ENCODE data around the gene CXCL8. TPM values are rescaled to one million over a fixed set of nuclear protein-coding genes. Genes with fewer than 3 reads are reported as not detected.
"Not testable (repeated sequence)": the region's sequence is repeated elsewhere in the genome, so short reads cannot be mapped to it uniquely, and the experiment has no call there.

CXCL8 gene
- polyA plus RNA-seq (2013, experiment 1 of 2): not detected
- polyA plus RNA-seq (2013, experiment 2 of 2): not detected

DNA sequence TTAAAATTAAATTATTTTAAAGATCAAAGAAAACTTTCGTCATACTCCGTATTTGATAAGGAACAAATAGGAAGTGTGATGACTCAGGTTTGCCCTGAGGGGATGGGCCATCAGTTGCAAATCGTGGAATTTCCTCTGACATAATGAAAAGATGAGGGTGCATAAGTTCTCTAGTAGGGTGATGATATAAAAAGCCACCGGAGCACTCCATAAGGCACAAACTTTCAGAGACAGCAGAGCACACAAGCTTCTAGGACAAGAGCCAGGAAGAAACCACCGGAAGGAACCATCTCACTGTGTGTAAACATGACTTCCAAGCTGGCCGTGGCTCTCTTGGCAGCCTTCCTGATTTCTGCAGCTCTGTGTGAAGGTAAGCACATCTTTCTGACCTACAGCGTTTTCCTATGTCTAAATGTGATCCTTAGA lies at the start of gene CXCL8:
CXCL8 (plus strand) TSS at position 217 of the 426 bp plus-strand sequence; CDS start at position 307, 90 bp downstream.
- 88 to 89% methylated on average over 2 to 5 of the region's 7 CpGs for WGBS, 2 experiments (ENCODE audit: insufficient coverage in 2 of 2)
- Histone ChIP-seq H3K27ac (ENCODE audit: low read depth, low read length, severe bottlenecking) (no peak within 1 kb of the TSS), H3K4me1 (ENCODE audit: control insufficient read depth, insufficient read depth, low read length, poor library complexity, severe bottlenecking) (no peaks in the 10 kb centered on the region), H3K9me3 (ENCODE audit: control insufficient read depth, low read length) (no peaks in the 10 kb centered on the region), H3K36me3 (ENCODE audit: control insufficient read depth, insufficient read depth, low read length) (no peaks in the 10 kb centered on the region), H3K4me3 (ENCODE audit: extremely low read depth, insufficient read depth, low read length, poor library complexity, severe bottlenecking) (no peak within 1 kb of the TSS)

DNA sequence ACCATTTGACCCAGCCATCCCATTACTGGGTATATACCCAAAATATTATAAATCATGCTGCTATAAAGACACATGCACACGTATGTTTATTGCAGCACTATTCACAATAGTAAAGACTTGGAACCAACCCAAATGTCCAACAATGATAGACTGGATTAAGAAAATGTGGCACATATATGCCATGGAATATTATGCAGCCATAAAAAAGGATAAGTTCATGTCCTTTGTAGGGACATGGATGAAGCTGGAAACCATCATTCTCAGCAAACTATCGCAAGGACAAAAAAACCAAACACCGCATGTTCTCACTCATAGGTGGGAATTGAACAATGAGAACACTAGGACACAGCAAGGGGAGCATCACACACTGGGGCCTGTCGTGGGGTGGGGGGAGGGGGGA lies 49.2 kb upstream of the CXCL8 start:
- H3K9me3 ChIP-seq (ENCODE audit: control insufficient read depth, low read length); H3K4me1 ChIP-seq (ENCODE audit: control insufficient read depth, insufficient read depth, low read length, poor library complexity, severe bottlenecking); H3K36me3 ChIP-seq (ENCODE audit: control insufficient read depth, insufficient read depth, low read length); H3K4me3 ChIP-seq (ENCODE audit: extremely low read depth, insufficient read depth, low read length, poor library complexity, severe bottlenecking); H3K27ac ChIP-seq (ENCODE audit: low read depth, low read length, severe bottlenecking): not testable (repeated sequence)
- no CpG with 5 or more reads among the region's 4 CpGs for WGBS, 2 experiments (ENCODE audit: insufficient coverage in 2 of 2)

DNA sequence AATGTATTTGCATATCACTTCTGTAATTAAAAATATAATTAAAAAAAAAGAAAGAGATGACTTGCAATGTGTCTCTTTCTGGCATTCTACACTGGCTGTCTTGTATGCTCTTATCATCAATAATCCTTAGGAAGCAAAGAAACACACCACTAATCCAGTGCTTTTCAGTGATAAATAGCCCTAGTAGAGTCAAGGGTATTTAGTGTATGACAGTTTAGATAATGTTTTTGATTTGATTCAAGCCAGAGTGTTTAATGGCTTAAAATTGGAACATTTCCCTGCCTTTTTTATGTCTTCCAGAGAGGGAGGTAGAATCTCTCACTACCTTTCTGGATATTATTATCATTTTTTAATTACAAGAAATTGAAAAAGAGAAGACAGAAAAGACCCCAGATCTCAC lies 48.6 kb upstream of the CXCL8 start:
- Histone ChIP-seq H3K4me3 (ENCODE audit: extremely low read depth, insufficient read depth, low read length, poor library complexity, severe bottlenecking) (no peak overlapping the region), H3K36me3 (ENCODE audit: control insufficient read depth, insufficient read depth, low read length) (no peaks in the 10 kb centered on the region), H3K4me1 (ENCODE audit: control insufficient read depth, insufficient read depth, low read length, poor library complexity, severe bottlenecking) (peaks cover 8% of the 10 kb centered on the region), H3K27ac (ENCODE audit: low read depth, low read length, severe bottlenecking) (no peak overlapping the region), H3K9me3 (ENCODE audit: control insufficient read depth, low read length) (no peaks in the 10 kb centered on the region)

DNA sequence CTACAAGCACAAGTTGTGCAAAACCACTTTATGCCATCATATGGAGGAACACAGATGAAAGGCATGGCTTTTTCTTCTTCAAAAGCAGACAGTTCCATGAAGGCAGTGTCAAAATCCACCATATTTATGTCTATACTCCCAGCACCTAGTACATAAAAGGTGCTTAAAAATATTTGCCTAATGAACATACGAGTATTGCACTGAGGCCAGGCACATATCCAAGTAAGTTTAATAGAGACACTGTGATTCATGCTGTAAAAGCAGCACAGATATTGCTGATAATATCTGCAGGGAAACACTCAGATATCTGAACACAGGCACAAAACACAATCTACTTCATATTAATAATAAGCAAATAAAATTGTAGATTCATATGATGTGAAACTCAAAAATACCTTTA lies 48.1 kb upstream of the CXCL8 start:
- WGBS, 2 experiments (ENCODE audit: insufficient coverage in 2 of 2): 80% methylated on average over 1 of the region's 1 CpG; no CpG with 5 or more reads in 1 of the 2 experiments
- Histone ChIP-seq H3K9me3 (ENCODE audit: control insufficient read depth, low read length) (no peaks in the 10 kb centered on the region), H3K36me3 (ENCODE audit: control insufficient read depth, insufficient read depth, low read length) (no peaks in the 10 kb centered on the region), H3K4me1 (ENCODE audit: control insufficient read depth, insufficient read depth, low read length, poor library complexity, severe bottlenecking) (peaks cover 3% of the 10 kb centered on the region), H3K27ac (ENCODE audit: low read depth, low read length, severe bottlenecking) (no peak overlapping the region), H3K4me3 (ENCODE audit: extremely low read depth, insufficient read depth, low read length, poor library complexity, severe bottlenecking) (no peak overlapping the region)

DNA sequence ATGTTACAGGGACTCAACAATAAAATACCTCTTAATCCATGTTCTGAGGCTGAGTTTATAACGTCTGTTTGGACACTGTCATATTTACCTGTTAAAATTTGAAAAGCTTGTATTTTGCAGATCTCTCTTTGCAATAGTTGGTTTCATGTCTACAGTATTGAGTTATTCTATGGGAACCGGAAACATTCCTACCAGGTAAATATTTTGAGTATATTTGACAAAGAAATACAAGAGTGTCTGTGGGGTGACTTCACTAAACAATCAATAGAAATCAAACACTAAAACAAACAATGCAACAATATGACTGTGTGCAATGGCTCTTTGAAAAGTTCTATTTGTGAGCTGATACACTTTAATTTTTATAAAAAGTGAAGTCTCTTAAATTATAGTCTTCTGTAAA lies 47.7 kb upstream of the CXCL8 start:
- WGBS, 2 experiments (ENCODE audit: insufficient coverage in 2 of 2): no CpG with 5 or more reads among the region's 2 CpGs
- Histone ChIP-seq H3K4me3 (ENCODE audit: extremely low read depth, insufficient read depth, low read length, poor library complexity, severe bottlenecking) (no peak overlapping the region), H3K27ac (ENCODE audit: low read depth, low read length, severe bottlenecking) (no peak overlapping the region), H3K9me3 (ENCODE audit: control insufficient read depth, low read length) (no peaks in the 10 kb centered on the region), H3K36me3 (ENCODE audit: control insufficient read depth, insufficient read depth, low read length) (no peaks in the 10 kb centered on the region), H3K4me1 (ENCODE audit: control insufficient read depth, insufficient read depth, low read length, poor library complexity, severe bottlenecking) (no peaks in the 10 kb centered on the region)

DNA sequence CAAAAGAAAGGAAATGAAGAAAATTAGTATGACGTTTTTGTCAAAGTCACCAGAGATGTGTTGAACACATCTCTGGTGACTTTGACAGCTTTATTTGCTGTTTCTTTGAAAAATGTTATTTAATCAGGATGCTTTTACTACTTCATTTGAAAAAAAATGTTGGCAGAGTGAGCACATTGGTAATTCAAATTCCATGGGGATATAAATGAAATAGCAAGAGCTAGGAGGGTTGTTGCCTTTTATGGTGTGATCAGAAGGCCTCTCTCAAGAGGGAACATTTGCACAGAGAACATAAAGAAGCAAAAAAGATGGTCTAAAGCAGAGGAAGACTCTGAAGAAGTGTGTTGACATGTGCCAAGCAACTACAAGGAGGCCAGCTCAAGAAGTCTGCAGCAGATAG lies 46.6 kb upstream of the CXCL8 start:
- H3K4me3 ChIP-seq (ENCODE audit: extremely low read depth, insufficient read depth, low read length, poor library complexity, severe bottlenecking): no peak overlapping the region
- H3K9me3 ChIP-seq (ENCODE audit: control insufficient read depth, low read length): no peaks in the 10 kb centered on the region
- H3K4me1 ChIP-seq (ENCODE audit: control insufficient read depth, insufficient read depth, low read length, poor library complexity, severe bottlenecking): no peaks in the 10 kb centered on the region
- WGBS, 2 experiments (ENCODE audit: insufficient coverage in 2 of 2): 91 to 100% methylated on average over 1 of the region's 1 CpG
- H3K27ac ChIP-seq (ENCODE audit: low read depth, low read length, severe bottlenecking): no peak overlapping the region
- no peaks in the 10 kb centered on the region for H3K36me3 ChIP-seq (ENCODE audit: control insufficient read depth, insufficient read depth, low read length)

DNA sequence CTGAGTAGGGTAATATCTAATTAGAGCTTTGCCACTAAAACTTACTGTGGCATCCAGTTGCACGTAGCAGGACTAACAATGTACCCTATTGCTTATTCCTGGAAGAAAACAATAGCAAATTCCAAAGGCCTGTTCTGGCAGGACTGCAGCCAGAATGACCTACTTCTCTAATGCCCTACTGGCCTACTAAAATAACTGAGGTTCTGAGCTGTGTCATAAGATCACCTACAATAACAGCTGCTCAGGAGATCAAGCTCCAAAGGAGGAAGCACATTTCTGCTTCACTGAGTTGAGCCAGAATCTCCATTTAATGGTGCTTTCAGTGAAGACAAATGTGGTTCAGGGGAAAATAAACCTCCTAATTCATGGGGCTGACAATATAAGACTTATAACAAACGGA lies 42.2 kb upstream of the CXCL8 start:
- H3K27ac ChIP-seq (ENCODE audit: low read depth, low read length, severe bottlenecking): no peak overlapping the region
- no peaks in the 10 kb centered on the region for H3K4me1 ChIP-seq (ENCODE audit: control insufficient read depth, insufficient read depth, low read length, poor library complexity, severe bottlenecking)
- H3K36me3 ChIP-seq (ENCODE audit: control insufficient read depth, insufficient read depth, low read length): no peaks in the 10 kb centered on the region
- H3K4me3 ChIP-seq (ENCODE audit: extremely low read depth, insufficient read depth, low read length, poor library complexity, severe bottlenecking): no peak overlapping the region
- no peaks in the 10 kb centered on the region for H3K9me3 ChIP-seq (ENCODE audit: control insufficient read depth, low read length)
- 100% methylated on average over 1 of the region's 2 CpGs; no CpG with 5 or more reads in 1 of the 2 experiments for WGBS, 2 experiments (ENCODE audit: insufficient coverage in 2 of 2)

DNA sequence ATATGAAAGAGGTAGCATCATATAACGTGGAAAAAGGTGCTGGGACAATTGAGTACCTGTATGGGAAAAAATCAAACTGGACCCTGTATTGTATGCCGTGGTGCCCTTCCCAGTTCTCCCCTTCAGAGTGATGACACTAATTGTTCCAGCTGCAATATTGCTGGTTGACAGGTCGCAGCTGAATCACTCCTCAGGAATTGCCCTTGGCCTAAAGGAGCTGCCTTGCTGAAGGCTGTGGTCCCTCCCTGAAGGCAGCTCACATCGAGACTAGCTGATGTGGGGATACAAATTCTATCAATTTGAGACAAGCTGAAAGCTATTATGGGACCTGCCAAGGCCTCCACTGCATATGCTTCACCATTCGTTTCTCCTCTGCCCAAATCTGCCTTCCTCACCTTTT lies 39.3 kb upstream of the CXCL8 start:
- Histone ChIP-seq H3K4me3 (ENCODE audit: extremely low read depth, insufficient read depth, low read length, poor library complexity, severe bottlenecking) (no peak overlapping the region), H3K27ac (ENCODE audit: low read depth, low read length, severe bottlenecking) (no peak overlapping the region), H3K36me3 (ENCODE audit: control insufficient read depth, insufficient read depth, low read length) (no peaks in the 10 kb centered on the region), H3K4me1 (ENCODE audit: control insufficient read depth, insufficient read depth, low read length, poor library complexity, severe bottlenecking) (peaks cover 10% of the 10 kb centered on the region), H3K9me3 (ENCODE audit: control insufficient read depth, low read length) (no peaks in the 10 kb centered on the region)
- 84 to 96% methylated on average over 3 to 5 of the region's 5 CpGs for WGBS, 2 experiments (ENCODE audit: insufficient coverage in 2 of 2)

DNA sequence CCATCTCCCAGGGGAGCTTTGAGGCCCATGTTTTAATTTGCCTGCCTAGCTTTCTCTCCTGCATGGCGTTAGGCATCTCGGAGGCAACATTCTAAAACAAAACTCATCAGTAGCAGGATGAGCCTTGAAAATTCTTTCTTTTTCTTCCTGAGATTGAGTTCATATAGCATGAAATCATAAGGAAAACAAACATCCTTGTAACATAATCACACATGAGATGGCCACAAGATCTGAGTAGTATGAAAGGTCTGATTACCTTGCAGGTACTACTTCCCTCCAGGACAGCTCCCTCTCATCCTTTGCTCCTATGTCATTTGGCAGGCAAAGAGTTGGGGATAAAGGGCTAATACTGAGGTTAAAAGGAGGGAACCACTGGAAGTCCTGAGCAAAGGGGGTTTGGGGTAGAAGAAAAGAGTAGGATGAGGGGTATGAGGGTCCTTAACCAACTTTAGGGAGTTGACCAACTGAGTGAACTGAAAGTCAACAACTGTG lies 37.5 kb upstream of the CXCL8 start:
- Histone ChIP-seq H3K9me3 (ENCODE audit: control insufficient read depth, low read length) (no peaks in the 10 kb centered on the region), H3K36me3 (ENCODE audit: control insufficient read depth, insufficient read depth, low read length) (no peaks in the 10 kb centered on the region), H3K27ac (ENCODE audit: low read depth, low read length, severe bottlenecking) (no peak overlapping the region), H3K4me3 (ENCODE audit: extremely low read depth, insufficient read depth, low read length, poor library complexity, severe bottlenecking) (no peak overlapping the region), H3K4me1 (ENCODE audit: control insufficient read depth, insufficient read depth, low read length, poor library complexity, severe bottlenecking) (peaks cover 19% of the 10 kb centered on the region)
- WGBS, 2 experiments (ENCODE audit: insufficient coverage in 2 of 2): no CpG with 5 or more reads among the region's 2 CpGs

DNA sequence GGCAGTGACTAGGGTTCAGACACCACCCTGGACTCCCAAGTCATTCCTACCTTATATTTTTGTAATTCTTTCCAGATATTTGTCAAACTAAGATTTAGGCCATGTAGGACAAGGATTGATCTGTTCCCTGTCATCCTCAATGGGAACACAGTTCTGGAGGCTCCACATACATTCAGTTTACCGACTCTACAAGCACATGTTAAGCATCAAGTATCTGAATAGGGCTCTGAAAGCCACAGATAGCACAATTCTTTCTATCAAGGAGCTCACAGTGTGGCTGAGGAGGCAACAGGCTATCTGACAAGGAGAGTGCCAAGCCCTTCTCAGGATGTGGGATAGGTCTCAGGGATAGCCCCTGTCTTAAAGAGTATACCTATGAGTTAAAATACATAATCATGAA lies 37.0 kb upstream of the CXCL8 start:
- 86% methylated on average over 1 of the region's 1 CpG; no CpG with 5 or more reads in 1 of the 2 experiments for WGBS, 2 experiments (ENCODE audit: insufficient coverage in 2 of 2)
- no peaks in the 10 kb centered on the region for H3K36me3 ChIP-seq (ENCODE audit: control insufficient read depth, insufficient read depth, low read length)

DNA sequence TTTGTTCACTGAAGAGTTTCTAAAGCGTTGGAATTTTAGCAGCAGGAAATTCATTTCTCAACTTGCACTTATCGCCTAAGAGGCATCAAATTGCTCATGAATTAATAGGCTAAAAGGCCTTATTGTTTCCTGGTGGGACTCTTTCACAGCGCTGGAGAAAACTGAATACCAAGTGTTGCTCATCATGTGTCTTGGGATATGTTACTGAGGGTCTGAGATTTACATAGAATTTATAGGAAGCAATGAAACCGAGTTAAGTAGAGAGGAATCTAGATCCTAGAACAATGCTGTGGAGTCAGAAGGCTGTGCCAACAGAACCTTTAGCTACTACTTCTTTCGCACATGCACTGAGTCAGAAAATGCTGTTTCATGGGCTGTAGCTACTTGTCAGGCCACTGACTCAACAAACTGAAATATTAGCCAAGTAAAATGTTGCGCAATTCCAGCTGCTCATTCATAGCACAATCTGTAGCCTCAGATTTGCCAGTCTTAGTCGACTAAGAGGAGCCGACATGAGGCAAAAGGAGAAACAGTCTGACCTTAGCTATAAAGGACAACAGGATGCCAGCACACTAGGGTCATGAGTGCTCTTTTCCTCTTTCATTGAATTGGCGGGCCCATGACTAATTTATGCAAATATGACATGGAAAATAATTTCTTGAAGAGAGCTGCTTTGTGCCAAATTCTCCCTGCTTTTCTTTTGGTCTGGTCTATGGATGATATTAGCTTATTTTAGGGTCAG lies 35.9 kb upstream of the CXCL8 start:
- Histone ChIP-seq H3K4me1 (ENCODE audit: control insufficient read depth, insufficient read depth, low read length, poor library complexity, severe bottlenecking) (peaks cover 34% of the 10 kb centered on the region), H3K9me3 (ENCODE audit: control insufficient read depth, low read length) (no peaks in the 10 kb centered on the region), H3K27ac (ENCODE audit: low read depth, low read length, severe bottlenecking) (peak overlapping the region; percentile 33), H3K4me3 (ENCODE audit: extremely low read depth, insufficient read depth, low read length, poor library complexity, severe bottlenecking) (no peak overlapping the region), H3K36me3 (ENCODE audit: control insufficient read depth, insufficient read depth, low read length) (no peaks in the 10 kb centered on the region)
- 84 to 88% methylated on average over 6 of the region's 9 CpGs for WGBS, 2 experiments (ENCODE audit: insufficient coverage in 2 of 2)

More for the DNA sequence above, 37.0 kb upstream of the CXCL8 start:
- peaks cover 23% of the 10 kb centered on the region for H3K4me1 ChIP-seq (ENCODE audit: control insufficient read depth, insufficient read depth, low read length, poor library complexity, severe bottlenecking)
- no peak overlapping the region for H3K4me3 ChIP-seq (ENCODE audit: extremely low read depth, insufficient read depth, low read length, poor library complexity, severe bottlenecking)
- H3K9me3 ChIP-seq (ENCODE audit: control insufficient read depth, low read length): no peaks in the 10 kb centered on the region
- H3K27ac ChIP-seq (ENCODE audit: low read depth, low read length, severe bottlenecking): no peak overlapping the region
